ENCODE measurements around the gene ENDOU.
A peak's percentile ranks its signal among the peaks of the same experiment; 100 is the strongest.

The ENDOU gene, protein sequence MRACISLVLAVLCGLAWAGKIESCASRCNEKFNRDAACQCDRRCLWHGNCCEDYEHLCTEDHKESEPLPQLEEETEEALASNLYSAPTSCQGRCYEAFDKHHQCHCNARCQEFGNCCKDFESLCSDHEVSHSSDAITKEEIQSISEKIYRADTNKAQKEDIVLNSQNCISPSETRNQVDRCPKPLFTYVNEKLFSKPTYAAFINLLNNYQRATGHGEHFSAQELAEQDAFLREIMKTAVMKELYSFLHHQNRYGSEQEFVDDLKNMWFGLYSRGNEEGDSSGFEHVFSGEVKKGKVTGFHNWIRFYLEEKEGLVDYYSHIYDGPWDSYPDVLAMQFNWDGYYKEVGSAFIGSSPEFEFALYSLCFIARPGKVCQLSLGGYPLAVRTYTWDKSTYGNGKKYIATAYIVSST

DNA sequence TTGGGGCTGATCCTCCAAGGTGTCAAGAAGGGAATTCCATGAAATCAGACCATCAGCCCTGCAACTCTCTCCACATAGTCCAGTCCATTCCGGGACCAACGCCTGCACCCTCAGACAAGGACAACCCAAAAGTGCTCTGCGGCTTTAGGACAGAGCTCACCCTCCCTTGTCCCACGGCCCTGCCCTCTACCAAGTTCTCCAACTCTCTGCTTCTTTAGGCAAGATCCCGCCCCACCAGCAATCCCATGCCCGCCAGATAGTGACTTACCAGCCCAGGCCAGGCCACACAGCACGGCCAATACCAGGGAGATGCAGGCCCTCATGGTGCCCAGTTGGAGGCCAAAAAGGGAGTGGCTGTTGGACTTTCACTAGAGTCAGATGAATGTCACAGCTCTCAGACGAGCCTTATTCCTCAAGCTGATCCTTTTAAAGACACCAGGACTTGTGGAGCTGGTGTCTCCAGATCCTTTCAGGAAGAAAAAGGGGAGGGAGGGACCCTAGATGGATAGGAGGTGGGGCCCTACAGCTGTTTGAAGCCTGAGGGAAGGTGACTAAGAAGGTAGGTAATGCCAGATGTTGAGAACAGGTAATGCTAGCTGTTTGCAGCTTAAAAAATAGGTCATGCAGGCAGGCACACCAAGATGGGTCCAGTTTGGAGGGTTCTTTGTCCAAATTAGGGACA, at the start of gene ENDOU:
Gene ENDOU, minus strand, starts transcription at position 400 of the 682 bp plus-strand sequence. Its CDS starts 77 bp downstream, at position 323.
- no peak for DNase-seq (ENCODE audit: low read depth)

DNA sequence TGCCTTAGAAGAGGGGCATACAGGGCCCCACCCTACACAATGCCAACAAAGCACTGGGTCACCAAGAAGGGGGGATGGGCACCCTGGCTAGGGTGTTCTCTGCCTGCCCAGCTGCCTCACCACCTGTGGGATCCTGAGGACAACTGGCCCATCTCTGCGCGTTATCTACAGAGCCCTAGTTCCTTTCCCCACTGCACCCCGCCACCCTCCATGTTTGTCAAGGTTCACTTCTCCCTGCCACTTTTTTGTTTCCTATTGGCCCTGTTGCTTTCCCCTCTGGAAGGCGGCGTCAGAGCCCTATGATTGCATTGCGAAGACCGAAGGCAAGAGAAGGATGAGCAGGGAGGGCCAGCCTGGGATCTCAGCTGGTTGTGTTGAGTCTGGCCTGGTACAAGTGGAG, 49.4 kb upstream of the ENDOU start:
- DNase-seq (ENCODE audit: low read depth): no peak

DNA sequence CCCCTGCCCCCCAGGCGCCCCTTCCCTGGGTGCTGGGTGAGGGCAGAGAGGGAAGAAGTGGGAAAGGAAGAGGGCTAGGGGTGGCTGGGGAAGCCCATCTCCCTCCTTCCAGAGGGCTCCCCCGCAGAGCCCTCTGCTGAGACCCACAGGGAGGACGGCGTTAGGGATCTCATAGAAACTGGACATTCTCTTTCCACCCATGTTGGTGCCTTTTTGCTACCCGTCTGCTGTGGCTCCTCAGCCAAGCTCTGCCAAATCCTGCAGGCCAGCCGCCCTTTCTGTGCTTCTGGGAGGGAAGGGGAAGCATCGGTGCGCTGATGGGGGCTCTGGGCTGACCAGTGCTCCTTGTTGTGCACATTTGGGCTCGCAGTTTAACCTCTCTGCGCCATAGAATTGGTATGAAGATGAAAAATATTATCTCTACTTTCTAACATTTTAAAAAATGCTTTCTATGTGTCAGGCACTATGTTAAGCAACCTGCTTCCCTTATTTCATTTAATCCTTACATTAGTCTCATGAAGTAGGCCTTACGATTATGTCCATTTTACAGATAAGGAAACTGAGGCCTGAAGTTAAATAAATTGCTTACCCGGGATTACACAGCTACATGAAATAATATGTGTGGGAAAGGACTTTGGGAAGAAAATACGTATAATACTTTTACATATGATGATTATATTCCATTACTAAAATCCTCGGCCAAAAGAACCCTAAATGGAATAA, 48.7 kb upstream of the ENDOU start:
- no peak for DNase-seq (ENCODE audit: low read depth)

DNA sequence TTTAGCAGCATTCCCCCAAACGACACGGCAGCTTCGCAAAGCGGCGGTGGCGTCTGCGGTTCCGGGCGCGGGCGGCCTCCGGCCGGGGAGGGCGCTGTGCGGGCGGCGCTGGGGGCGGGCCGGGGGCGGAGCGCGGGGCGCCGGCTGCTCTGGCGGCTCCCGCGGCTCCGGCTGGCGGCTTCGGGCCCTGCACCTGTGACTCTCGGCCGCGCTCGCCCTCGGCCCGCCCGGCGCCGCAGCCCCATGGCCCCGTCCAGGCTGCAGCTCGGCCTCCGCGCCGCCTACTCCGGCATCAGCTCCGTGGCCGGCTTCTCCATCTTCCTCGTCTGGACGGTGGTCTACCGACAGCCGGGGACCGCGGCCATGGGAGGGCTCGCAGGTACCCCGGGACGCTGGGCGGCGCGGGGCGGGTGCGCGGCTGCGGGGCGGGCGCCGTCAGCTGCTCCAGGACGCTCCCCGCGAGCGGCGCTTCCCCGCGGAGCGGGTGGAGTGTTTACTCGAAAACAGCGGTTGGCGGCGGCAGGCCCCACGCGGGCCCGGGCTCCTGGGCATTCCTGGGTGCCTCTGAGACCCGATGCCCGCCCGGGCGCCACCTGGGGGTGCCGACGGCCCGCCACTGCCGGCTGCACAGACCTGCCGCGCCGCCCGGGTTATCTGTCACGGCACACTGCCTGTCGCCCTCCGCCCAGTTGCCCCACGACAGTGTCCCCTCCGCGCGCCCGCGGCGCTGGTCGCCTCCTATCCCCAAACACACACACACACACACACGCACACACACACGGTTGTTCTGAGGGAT, 48.0 kb upstream of the ENDOU start, which contains the start of gene SLC48A1:
Gene SLC48A1, plus strand, starts transcription at position 177 of the 796 bp plus-strand sequence. Its CDS starts 67 bp downstream, at position 244.
- peak; percentile 56 for DNase-seq (ENCODE audit: low read depth)

- no peak for DNase-seq (ENCODE audit: low read depth)
Measured at GRCh38 chr12:47772738-47773061, 47.4 kb upstream of the ENDOU start.

DNA sequence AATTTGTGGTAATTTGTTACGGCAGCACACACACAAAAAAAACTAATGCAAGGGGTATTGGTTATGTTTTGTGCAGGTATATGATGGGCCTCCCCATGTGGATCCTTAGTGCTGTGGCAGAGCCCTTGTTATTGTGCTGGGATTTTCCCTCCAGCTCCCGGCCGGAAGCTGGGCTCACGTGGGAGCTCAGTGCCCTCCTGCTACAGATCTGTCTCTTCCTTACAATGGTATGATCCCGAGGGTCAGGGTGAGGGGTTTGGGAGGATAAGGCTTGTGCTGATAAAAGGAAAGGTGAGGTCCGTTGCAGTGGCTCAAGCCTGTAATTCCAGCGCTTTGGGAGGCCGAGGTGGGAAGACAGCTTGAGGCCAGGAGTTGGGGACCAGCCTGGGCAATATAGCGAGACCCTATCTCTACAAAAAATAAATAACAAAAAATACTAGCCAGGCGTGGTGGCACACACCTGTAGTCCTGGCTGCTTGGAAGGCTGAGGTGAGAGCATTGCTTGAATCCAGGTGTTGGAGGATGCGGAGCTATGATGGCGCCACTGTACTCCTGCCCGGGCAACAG, 46.9 kb upstream of the ENDOU start:
- DNase-seq (ENCODE audit: low read depth): no peak

DNA sequence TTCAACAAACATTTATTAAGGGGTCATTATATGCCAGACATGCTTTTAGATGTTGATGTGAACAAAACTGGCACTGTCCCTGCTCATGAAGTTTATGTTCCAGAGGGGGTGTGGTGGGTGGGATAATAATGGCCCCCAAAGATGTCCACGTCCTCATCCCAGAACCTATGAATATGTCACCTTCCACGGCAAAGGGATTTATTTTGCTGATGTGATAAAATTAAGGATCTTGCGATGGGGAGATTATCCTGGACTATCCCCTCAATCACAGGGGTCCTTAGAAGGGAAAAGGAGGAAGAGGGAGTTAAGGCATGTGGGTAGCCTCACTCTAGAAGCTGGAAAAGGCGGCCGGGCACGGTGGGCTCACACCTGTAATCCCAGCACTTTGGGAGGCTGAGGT, 46.0 kb upstream of the ENDOU start:
- DNase-seq (ENCODE audit: low read depth): no peak

DNA sequence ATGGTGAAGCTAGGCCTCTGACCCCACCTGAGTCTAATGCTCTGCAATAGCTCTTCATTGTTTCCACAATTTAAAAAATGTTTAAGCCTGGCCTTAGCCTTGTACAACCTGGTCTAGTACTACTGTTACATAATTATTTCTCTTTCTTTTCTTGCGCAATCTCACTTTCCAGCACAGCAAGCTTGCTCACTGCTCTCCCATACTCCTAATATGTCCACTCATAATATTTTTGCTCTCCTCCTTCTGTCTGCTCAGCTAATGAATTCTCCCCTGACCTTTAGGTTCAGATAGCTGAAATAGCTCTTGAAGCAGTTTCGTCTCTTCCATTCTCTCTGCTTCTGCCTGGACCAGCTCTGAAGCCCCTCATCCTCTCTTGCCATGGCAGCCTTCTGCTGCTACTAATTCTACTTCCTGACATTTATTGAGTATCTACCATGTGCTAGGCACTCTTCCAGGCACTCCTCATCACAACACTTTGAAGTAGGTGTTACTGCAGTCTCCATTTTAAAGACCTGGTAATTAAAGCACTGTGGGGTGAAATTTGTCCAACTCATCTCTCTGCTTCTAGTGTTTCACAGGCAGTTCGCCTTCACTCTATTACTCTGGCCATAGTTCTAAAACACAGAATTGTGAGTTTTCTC, 44.9 kb upstream of the ENDOU start:
- peak; percentile 72 for DNase-seq (ENCODE audit: low read depth)

GRCh38 chr12:47769234-47770085, 44.2 kb upstream of the ENDOU start:
- DNase-seq (ENCODE audit: low read depth): no peak

DNA sequence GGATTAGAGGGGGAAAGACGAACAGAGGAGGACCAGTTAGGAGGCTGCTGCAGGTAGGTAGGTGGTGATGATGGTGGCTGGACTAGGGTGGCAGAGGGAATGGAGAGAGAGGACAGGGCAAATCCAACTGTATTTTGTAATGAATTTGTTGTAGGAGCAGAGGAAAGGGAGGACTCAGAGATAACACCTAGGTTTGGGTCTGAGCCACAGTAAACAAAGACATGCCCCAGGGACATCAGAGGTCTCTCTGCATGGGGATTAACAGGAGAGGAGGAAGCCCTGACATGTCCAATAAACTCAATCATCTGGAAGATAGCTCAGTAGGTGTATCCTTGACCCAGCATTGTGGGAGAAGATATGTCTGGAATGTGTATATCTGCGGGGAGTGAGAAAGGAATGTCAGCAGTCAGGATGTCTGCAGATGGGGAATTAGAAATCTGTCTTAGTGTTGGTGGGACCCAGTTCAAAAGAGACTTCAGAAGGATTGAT, 43.1 kb upstream of the ENDOU start:
- DNase-seq (ENCODE audit: low read depth): peak; percentile 48

- DNase-seq (ENCODE audit: low read depth): no peak
Measured at GRCh38 chr12:47767216-47767724, 42.0 kb upstream of the ENDOU start.

- no peak for DNase-seq (ENCODE audit: low read depth)
Measured at GRCh38 chr12:47766502-47767215, 41.4 kb upstream of the ENDOU start.

DNA sequence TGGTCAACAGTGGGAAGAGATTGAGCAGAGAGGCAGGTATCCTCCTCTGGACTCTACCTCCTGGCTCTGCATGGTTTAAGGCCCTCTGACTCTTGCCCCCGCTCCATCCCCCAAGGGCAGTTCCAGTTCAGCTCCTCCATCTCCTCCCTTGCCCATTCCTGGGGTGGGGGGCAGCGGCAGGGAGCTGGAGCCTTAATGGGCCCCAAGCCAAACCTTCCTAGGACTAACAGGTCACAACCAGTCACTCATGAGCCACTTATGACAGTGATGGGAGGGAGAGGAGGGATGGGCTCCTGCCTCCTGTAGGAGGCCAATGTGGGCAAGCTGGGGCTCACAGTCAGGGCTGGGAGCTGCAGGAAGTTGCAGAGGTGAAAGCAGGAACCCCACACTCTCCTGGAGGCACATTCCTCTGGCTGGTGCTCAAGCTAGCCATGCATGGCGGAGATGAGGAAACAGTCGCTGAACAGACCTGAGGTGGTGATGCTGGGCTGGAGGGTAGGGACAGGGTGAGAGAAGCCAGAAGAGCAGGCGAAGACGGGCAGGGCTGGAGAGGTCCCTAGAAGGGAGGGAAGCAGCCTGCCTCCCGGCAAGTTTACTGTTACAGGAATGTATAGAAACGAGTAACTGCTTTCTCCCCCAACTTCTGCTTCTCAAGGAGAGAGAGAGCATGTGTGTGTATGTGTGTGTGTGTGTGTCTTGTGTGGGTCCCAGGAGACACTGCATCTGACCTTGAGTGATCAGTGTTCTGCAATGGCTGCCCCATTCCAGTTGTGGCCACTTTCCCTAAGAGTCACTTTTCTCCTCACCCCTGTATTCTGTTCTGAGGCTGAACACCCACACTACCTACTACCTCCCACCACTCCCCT, 38.4 kb upstream of the ENDOU start:
- DNase-seq (ENCODE audit: low read depth): no peak

DNA sequence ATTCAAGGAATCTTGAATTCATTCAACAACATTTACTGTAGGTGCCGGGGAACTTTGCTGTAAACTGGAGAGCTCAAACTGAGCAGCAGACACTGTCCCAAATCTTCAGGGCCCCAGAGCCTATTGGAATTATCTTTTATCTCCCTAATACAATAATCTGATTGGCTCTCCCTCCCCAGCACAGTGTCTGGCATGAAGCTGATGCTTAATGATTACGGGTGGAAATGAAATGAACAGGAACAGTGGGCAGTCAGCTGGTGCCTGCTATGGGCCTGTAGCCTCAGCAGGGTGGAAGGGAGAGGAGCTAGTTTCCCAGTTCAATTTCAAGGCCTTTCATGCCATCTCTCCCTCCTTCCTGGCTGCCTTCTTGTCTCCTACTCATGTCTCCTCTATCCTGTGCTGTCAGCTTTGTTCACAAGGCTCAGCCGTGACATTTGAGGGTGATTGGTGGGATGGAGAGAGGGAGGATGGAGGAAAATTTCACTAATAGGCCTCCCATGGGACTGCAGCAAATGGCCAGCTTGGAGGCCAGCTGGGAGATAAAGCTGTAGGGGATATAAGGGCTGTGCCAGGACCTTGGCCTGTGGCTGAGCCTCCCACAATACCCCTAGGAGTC, 37.7 kb upstream of the ENDOU start:
- DNase-seq (ENCODE audit: low read depth): no peak

- DNase-seq (ENCODE audit: low read depth): peak; percentile 83
Measured at GRCh38 chr12:47758834-47759690, 33.8 kb upstream of the ENDOU start, which contains the start of gene RAPGEF3. Gene RAPGEF3, minus strand, starts transcription at chr12:47758880. Its CDS starts 324 bp downstream, at chr12:47758556.

GRCh38 chr12:47758584-47758833, 33.2 kb upstream of the ENDOU start:
- no peak for DNase-seq (ENCODE audit: low read depth)

All from iris pigment epithelial cell (primary cell).